ENCODE data around the gene SNX1.

SNX1 gene

GRCh38 chr15:64163659-64164362, 68.0 kb downstream of the SNX1 start:
- no peak for DNase-seq (ENCODE audit: low read depth)

- no peak for DNase-seq (ENCODE audit: low read depth)
Measured at GRCh38 chr15:64164436-64164835, 68.7 kb downstream of the SNX1 start.

- DNase-seq (ENCODE audit: low read depth): no peak
Measured at GRCh38 chr15:64166102-64166890, 70.5 kb downstream of the SNX1 start.

- no peak for DNase-seq (ENCODE audit: low read depth)
Measured at GRCh38 chr15:64180235-64180824, 84.5 kb downstream of the SNX1 start.

- DNase-seq (ENCODE audit: low read depth): no peak
Measured at GRCh38 chr15:64182859-64183370, 87.1 kb downstream of the SNX1 start.

GRCh38 chr15:64185146-64185911, 89.5 kb downstream of the SNX1 start:
- DNase-seq (ENCODE audit: low read depth): no peak

- DNase-seq (ENCODE audit: low read depth): no peak
Measured at GRCh38 chr15:64187396-64188191, 91.8 kb downstream of the SNX1 start.
